ENCODE results near the gene TTLL12.

The TTLL12 gene

GRCh38 chr22:43198126-43198525 is 11.2 kb upstream of the TTLL12 start:
- TF ChIP-seq ZFX (IDR thresholded peaks at IDR 0.05; ENCODE audit: borderline replicate concordance) (no peak), CTCF (IDR thresholded peaks at IDR 0.05) (no peak)
- H3K27ac ChIP-seq, result no peak overlapping the region

- TF ChIP-seq ZFX (IDR thresholded peaks at IDR 0.05; ENCODE audit: borderline replicate concordance) (no peak), CTCF (IDR thresholded peaks at IDR 0.05) (no peak)
- H3K27ac ChIP-seq, result no peak overlapping the region
These were observed 10.5 kb upstream of the TTLL12 start for GRCh38 chr22:43197271-43197941.

GRCh38 chr22:43191831-43192230 is 4.9 kb upstream of the TTLL12 start:
- TF ChIP-seq ZFX (IDR thresholded peaks at IDR 0.05; ENCODE audit: borderline replicate concordance) (no peak), CTCF (IDR thresholded peaks at IDR 0.05) (no peak)
- H3K27ac ChIP-seq, result no peak overlapping the region

- no peak overlapping the region for H3K27ac ChIP-seq
- TF ChIP-seq ZFX (IDR thresholded peaks at IDR 0.05; ENCODE audit: borderline replicate concordance), result no peak
- TF ChIP-seq CTCF (IDR thresholded peaks at IDR 0.05), result no peak
These were observed 2.1 kb upstream of the TTLL12 start for GRCh38 chr22:43188829-43189545.

GRCh38 chr22:43187171-43188099 is 501 bp upstream of the TTLL12 start:
- peak overlapping the region; percentile 84 for H3K27ac ChIP-seq
- TF ChIP-seq CTCF (IDR thresholded peaks at IDR 0.05) (peak; percentile 85), ZFX (IDR thresholded peaks at IDR 0.05; ENCODE audit: borderline replicate concordance) (no peak)

GRCh38 chr22:43185860-43186261 is 1.1 kb downstream of the TTLL12 start:
- TF ChIP-seq ZFX (IDR thresholded peaks at IDR 0.05; ENCODE audit: borderline replicate concordance), result no peak
- TF ChIP-seq CTCF (IDR thresholded peaks at IDR 0.05), result no peak
- peak overlapping the region; percentile 84 for H3K27ac ChIP-seq

Measured in 22Rv1 (cell line).